HepG2 (cell line): Measurements from ENCODE around the gene GSC2. TPM values are rescaled to one million over a fixed set of nuclear protein-coding genes. Genes with fewer than 3 reads are reported as not detected.

Experiments
- DNMT3B ChIP-seq: conservative IDR thresholded peaks from 2 replicates; pipeline ENCODE4 v1.6.1; 2016; ENCODE audit warnings: missing biosample characterization, control low read depth
- FOSL1 ChIP-seq: sonication (generic); formaldehyde crosslinking; IDR thresholded peaks from 2 replicates; pipeline ENCODE4 v1.9.0; 2021; ENCODE audit warnings: missing genetic modification reagents, borderline replicate concordance
- FOXK1 ChIP-seq: sonication (generic); formaldehyde crosslinking; IDR thresholded peaks from 2 replicates; pipeline ENCODE4 v1.4.0; 2020; ENCODE audit warnings: low read depth, missing genetic modification reagents, borderline replicate concordance
- HOXD1 ChIP-seq: sonication (generic); formaldehyde crosslinking; IDR thresholded peaks from 2 replicates; pipeline ENCODE4 v1.5.0; 2020; ENCODE audit warnings: missing genetic modification reagents
- JDP2 ChIP-seq: sonication (generic); formaldehyde crosslinking; IDR thresholded peaks from 2 replicates; pipeline ENCODE4 v1.8.1; 2022; ENCODE audit warnings: missing genetic modification reagents, borderline replicate concordance
- PHB2 ChIP-seq: fragments of 450-650 bp; IDR thresholded peaks from 2 replicates; pipeline ENCODE4 v1.6.1; 2018; ENCODE audit not compliant: partially characterized antibody
- POLR2AphosphoS5 ChIP-seq: IDR thresholded peaks from 2 replicates; pipeline ENCODE4 v1.6.1; 2012; ENCODE audit warnings: low read depth, low read length
- TRIM24 ChIP-seq: sonication (generic); formaldehyde crosslinking; IDR thresholded peaks from 2 replicates; pipeline ENCODE4 v1.8.0; 2022; ENCODE audit warnings: mild to moderate bottlenecking, missing genetic modification reagents
- ZFP36 ChIP-seq: fragments of 150-350 bp; IDR thresholded peaks from 2 replicates; pipeline ENCODE4 v1.6.1; 2018; ENCODE audit warnings: borderline replicate concordance, low read length, low read depth; ENCODE audit not compliant: partially characterized antibody
- ZFP91 ChIP-seq: sonication (generic); formaldehyde crosslinking; IDR thresholded peaks from 2 replicates; pipeline ENCODE4 v1.9.0; 2022; ENCODE audit warnings: missing genetic modification reagents, mild to moderate bottlenecking, borderline replicate concordance
- ZFX ChIP-seq: sonication (generic); formaldehyde crosslinking; IDR thresholded peaks from 2 replicates; pipeline ENCODE4 v1.4.0; 2020; ENCODE audit warnings: mild to moderate bottlenecking, low read depth, missing genetic modification reagents, moderate library complexity
- ZMYM3 ChIP-seq: sonication (generic); formaldehyde crosslinking; IDR thresholded peaks from 2 replicates; pipeline ENCODE4 v1.5.1; 2020; ENCODE audit warnings: mild to moderate bottlenecking, missing genetic modification reagents
- ZNF24 ChIP-seq: fragments of 450-650 bp; IDR thresholded peaks from 2 replicates; pipeline ENCODE4 v1.6.1; 2017; ENCODE audit warnings: antibody characterized with exemption, mild to moderate bottlenecking
- ZNF7 ChIP-seq: IDR thresholded peaks from 2 replicates; pipeline ENCODE4 v1.6.1; 2016; ENCODE audit warnings: missing biosample characterization, missing genetic modification reagents
- ZNF788 ChIP-seq: sonication (generic); formaldehyde crosslinking; IDR thresholded peaks from 2 replicates; pipeline ENCODE4 v1.5.0; 2020; ENCODE audit warnings: mild to moderate bottlenecking, missing genetic modification reagents, borderline replicate concordance
- polyA plus RNA-seq, 8 experiments: library from polyadenylated mRNA; depleted of rRNA in 3 of 8; stranded (reverse) in 7 of 8; unstranded in 1 of 8; fragments of >200 nt; fragmentation: Illumina TruSeq in 4 of 8; extraction: Trizol in 4 of 8; gene quantifications; 2 replicates each; pipeline versions ENCODE4 v1.2.1 to v1.2.3, GENCODE V29; 2011 to 2016; ENCODE audit warnings: low read depth in 4 of 8, missing spikeins in 1 of 8, mixed read lengths in 1 of 8; ENCODE audit not compliant: insufficient read depth in 1 of 8
- total RNA-seq, 5 experiments: library from RNA; depleted of rRNA; stranded (reverse); fragments of >200 nt; fragmentation: Illumina TruSeq; extraction: Trizol; gene quantifications; 2 replicates each; pipeline ENCODE4 v1.2.3, GENCODE V29; 2016; ENCODE audit warnings: low read depth in 1 of 5
- TF ChIP-seq, protein P1 (sequence below): sonication (generic); formaldehyde crosslinking; IDR thresholded peaks from 2 replicates; pipeline ENCODE4 v1.8.1; 2022; ENCODE audit warnings: low read depth, mild to moderate bottlenecking, missing genetic modification reagents
- TF ChIP-seq, protein P2 (sequence below): sonication (generic); formaldehyde crosslinking; IDR thresholded peaks from 2 replicates; pipeline ENCODE4 v1.4.0; 2020; ENCODE audit warnings: mild to moderate bottlenecking, missing genetic modification reagents, borderline replicate concordance

Gene GSC2
- total and polyA plus RNA-seq, 2 of the 13 experiments (the other 11 are each of a cell fraction or from before 2014, with no cell fraction given), result not detected

DNA sequence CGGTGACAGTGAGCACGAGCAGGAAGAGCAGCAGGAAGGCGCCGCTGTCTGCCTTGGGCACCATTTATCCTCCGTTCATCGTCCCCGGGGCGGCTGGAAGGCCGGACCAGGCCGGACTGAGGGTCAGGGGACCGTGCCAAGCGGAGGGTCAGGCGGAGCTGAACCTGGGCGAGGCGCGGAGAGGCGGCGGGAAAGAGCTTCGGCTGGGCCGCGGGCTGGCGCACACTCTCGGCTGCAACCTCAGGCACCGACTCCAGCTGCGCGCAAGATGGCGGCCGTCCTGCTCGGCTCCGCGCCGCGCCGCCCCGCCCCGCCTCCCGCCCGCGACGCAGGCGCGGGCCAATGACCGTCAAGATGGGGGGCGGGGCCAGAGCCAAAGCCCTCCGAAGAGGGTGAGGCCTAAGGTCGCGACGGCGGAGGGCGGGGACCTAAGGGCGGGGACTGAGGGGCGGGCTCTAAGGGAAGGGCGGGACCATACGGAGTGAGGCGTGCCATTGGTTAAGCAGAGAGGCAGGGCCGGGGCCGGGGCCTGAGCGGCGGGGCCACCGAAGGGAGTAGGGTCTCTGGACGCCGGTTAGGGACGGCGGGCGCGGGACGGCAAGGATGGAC is 27.8 kb downstream of the GSC2 start, which contains the start of gene DGCR2 (continued):
- TF ChIP-seq, protein P1, sequence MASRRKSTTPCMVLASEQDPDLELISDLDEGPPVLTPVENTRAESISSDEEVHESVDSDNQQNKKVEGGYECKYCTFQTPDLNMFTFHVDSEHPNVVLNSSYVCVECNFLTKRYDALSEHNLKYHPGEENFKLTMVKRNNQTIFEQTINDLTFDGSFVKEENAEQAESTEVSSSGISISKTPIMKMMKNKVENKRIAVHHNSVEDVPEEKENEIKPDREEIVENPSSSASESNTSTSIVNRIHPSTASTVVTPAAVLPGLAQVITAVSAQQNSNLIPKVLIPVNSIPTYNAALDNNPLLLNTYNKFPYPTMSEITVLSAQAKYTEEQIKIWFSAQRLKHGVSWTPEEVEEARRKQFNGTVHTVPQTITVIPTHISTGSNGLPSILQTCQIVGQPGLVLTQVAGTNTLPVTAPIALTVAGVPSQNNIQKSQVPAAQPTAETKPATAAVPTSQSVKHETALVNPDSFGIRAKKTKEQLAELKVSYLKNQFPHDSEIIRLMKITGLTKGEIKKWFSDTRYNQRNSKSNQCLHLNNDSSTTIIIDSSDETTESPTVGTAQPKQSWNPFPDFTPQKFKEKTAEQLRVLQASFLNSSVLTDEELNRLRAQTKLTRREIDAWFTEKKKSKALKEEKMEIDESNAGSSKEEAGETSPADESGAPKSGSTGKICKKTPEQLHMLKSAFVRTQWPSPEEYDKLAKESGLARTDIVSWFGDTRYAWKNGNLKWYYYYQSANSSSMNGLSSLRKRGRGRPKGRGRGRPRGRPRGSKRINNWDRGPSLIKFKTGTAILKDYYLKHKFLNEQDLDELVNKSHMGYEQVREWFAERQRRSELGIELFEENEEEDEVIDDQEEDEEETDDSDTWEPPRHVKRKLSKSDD (CRISPR knock-in tag), result peak; percentile 75
- TF ChIP-seq POLR2AphosphoS5 (peak; percentile 69), ZFX (CRISPR knock-in tag) (peak; percentile 15; the same call in 1 of the 2 replicates), JDP2 (CRISPR knock-in tag) (no peak), ZFP91 (CRISPR knock-in tag) (peak; percentile 27; the same call in 1 of the 2 replicates), ZNF788 (no peak; the same call in 1 of the 2 replicates), ZMYM3 (CRISPR knock-in tag) (no peak), ZFP36 (no peak), FOSL1 (CRISPR knock-in tag) (no peak), HOXD1 (no peak), PHB2 (no peak), FOXK1 (CRISPR knock-in tag) (no peak), DNMT3B (CRISPR knock-in tag) (no peak), ZNF24 (no peak), ZNF7 (CRISPR knock-in tag) (no peak), TRIM24 (CRISPR knock-in tag) (no peak)
- TF ChIP-seq, protein P2, sequence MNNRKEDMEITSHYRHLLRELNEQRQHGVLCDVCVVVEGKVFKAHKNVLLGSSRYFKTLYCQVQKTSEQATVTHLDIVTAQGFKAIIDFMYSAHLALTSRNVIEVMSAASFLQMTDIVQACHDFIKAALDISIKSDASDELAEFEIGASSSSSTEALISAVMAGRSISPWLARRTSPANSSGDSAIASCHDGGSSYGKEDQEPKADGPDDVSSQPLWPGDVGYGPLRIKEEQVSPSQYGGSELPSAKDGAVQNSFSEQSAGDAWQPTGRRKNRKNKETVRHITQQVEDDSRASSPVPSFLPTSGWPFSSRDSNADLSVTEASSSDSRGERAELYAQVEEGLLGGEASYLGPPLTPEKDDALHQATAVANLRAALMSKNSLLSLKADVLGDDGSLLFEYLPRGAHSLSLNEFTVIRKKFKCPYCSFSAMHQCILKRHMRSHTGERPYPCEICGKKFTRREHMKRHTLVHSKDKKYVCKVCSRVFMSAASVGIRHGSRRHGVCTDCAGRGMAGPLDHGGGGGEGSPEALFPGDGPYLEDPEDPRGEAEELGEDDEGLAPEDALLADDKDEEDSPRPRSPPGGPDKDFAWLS, result no peak
